DOHH2 (cell line): Measurements from ENCODE around the gene APOBEC3A.

Source experiments
- H3F3A ChIP-seq: fragments of 200-600 bp; sonication (generic), shearing (Covaris generic); 2 replicates; pipeline ENCODE4 v1.6.0; 2016; ENCODE audit warnings: antibody characterized with exemption, mild to moderate bottlenecking; ENCODE audit not compliant: control insufficient read depth, insufficient read depth
- H3K27ac ChIP-seq: fragments of 200-600 bp; sonication (generic); 2 replicates; pipeline ENCODE4 v1.5.1; 2014; ENCODE audit warnings: low read depth, mild to moderate bottlenecking, low read length, moderate library complexity
- H3K27me3 ChIP-seq: fragments of 200-600 bp; sonication (generic); 2 replicates; pipeline ENCODE4 v1.6.1; 2014; ENCODE audit warnings: mild to moderate bottlenecking, low read length, mixed read lengths; ENCODE audit not compliant: control insufficient read depth
- H3K36me3 ChIP-seq: fragments of 200-600 bp; sonication (generic); 2 replicates; pipeline ENCODE4 v1.6.1; 2014; ENCODE audit warnings: mild to moderate bottlenecking, low read length, moderate library complexity, mixed read lengths; ENCODE audit not compliant: control insufficient read depth
- H3K4me1 ChIP-seq: fragments of 200-600 bp; sonication (generic); 2 replicates; pipeline ENCODE4 v1.6.1; 2014; ENCODE audit warnings: mild to moderate bottlenecking, low read length, mixed read lengths; ENCODE audit not compliant: control insufficient read depth
- H3K4me2 ChIP-seq: fragments of 200-600 bp; sonication (generic); 2 replicates; pipeline ENCODE4 v1.6.0; 2014; ENCODE audit warnings: mild to moderate bottlenecking, low read length, moderate library complexity
- H3K4me3 ChIP-seq: fragments of 200-600 bp; sonication (generic); 2 replicates; pipeline ENCODE4 v1.5.1; 2014; ENCODE audit warnings: mild to moderate bottlenecking, low read length, mixed read lengths
- H3K79me2 ChIP-seq: fragments of 200-600 bp; sonication (generic); 2 replicates; pipeline ENCODE4 v1.6.1; 2014; ENCODE audit warnings: mild to moderate bottlenecking, low read length, mixed read lengths; ENCODE audit not compliant: control insufficient read depth
- H3K9me2 ChIP-seq: fragments of 200-600 bp; sonication (generic); replicated peaks from 2 replicates; pipeline ENCODE4 v1.6.1; 2014; ENCODE audit warnings: mild to moderate bottlenecking, low read length, mixed read lengths; ENCODE audit not compliant: control insufficient read depth
- H3K9me3 ChIP-seq: fragments of 200-600 bp; sonication (generic); 2 replicates; pipeline ENCODE4 v1.6.1; 2014; ENCODE audit warnings: antibody characterized with exemption, low read length, mixed read lengths; ENCODE audit not compliant: control insufficient read depth, insufficient read depth
- H4K20me1 ChIP-seq: fragments of 200-600 bp; sonication (generic); 2 replicates; pipeline ENCODE4 v1.6.0; 2014; ENCODE audit warnings: low read depth, mild to moderate bottlenecking, antibody characterized with exemption, low read length, moderate library complexity; ENCODE audit not compliant: control insufficient read depth, insufficient read depth
- EZH2phosphoT487 ChIP-seq: fragments of 200-600 bp; sonication (generic); IDR thresholded peaks from 2 replicates; pipeline ENCODE4 v1.6.1; 2017; ENCODE audit warnings: borderline replicate concordance, mild to moderate bottlenecking, antibody characterized with exemption, low read length, moderate library complexity, mixed read lengths
- TF ChIP-seq, protein P1 (sequence below): fragments of 200-600 bp; sonication (generic); IDR thresholded peaks from one replicate; pipeline ENCODE4 v1.5.1; 2014; ENCODE audit warnings: antibody characterized with exemption, mild to moderate bottlenecking, low read depth, low read length; ENCODE audit not compliant: poor library complexity, severe bottlenecking

Gene APOBEC3A

DNA sequence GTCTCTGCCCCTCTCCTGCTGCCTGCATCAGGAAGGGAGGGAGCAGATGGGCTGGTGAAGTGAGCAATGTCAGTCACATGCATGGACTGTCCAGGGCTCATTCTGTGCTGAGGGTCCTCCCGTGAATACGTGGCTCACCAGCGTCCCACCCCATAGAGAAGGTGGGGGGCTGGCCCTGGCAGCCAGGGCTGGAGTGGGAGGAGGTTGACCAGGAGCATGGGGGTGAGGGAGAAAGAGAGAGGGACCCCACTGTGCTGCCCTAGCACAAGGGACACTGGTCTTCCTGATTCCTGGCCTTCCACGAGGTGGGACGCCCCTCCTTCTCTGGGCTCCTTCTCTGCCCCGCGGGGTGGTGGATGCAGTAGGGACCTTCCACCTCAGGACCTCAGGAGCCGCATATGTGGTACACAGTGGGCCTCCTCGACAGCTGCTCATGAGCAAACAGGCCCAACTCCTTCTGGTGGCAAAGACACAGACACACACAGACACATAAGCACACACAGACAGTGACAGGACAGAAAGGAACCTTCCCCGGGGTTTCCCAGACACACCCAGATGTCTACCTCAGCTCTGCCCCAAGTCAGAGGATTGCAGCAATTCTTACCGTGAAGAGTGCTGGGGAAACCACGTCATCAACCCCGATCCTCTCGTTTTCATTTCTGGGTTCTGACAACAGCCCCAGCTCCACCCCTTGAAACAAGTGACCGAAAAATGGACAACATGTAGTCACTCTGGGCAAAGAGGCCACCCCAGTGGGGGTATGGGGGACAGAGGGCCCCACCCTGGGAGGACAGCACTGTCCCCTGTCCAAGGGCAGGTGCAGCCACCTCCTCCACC is 3.6 kb upstream of the APOBEC3A start:
- TF ChIP-seq, protein P1, sequence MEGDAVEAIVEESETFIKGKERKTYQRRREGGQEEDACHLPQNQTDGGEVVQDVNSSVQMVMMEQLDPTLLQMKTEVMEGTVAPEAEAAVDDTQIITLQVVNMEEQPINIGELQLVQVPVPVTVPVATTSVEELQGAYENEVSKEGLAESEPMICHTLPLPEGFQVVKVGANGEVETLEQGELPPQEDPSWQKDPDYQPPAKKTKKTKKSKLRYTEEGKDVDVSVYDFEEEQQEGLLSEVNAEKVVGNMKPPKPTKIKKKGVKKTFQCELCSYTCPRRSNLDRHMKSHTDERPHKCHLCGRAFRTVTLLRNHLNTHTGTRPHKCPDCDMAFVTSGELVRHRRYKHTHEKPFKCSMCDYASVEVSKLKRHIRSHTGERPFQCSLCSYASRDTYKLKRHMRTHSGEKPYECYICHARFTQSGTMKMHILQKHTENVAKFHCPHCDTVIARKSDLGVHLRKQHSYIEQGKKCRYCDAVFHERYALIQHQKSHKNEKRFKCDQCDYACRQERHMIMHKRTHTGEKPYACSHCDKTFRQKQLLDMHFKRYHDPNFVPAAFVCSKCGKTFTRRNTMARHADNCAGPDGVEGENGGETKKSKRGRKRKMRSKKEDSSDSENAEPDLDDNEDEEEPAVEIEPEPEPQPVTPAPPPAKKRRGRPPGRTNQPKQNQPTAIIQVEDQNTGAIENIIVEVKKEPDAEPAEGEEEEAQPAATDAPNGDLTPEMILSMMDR = no peak
- no peak for TF ChIP-seq EZH2phosphoT487
- no peak overlapping the region for H3K4me3 ChIP-seq
- H3K27ac ChIP-seq = no peak overlapping the region

DNA sequence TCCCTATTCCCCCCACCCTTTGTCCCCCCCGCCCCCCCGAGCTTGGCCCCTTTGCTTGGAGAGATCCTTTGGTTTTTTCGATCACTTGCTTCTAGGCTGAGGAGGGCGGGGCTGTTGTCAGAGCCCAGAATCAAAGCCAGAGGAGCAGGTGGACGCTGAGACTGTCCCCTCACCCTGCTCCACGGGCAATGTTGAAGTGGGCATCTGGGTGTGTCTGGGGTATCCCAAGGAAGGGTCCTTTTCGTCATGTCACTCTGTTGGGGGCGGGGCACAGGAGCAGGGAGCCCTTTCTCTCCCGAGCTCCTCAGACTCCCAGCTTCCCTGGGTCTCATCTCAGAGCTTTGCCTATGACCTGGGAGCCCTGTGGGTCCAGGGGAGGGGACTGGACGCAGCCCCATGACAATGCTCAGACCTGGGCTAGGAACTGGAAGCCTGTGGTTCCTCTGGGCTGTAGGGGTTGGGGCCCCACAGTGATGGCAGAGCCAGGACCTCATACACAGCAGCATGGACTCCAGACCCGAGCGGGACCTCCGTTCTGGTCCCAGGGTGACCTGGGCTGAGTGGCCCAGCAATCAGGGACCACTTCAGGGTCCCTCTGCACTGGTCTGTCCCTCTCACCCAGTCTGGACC is 2.9 kb upstream of the APOBEC3A start:
- Histone ChIP-seq H3K9me3 (no peaks in the 10 kb centered on the region), H3K4me1 (no peaks in the 10 kb centered on the region), H3K4me3 (no peak overlapping the region), H3K36me3 (no peaks in the 10 kb centered on the region), H3K79me2 (no peaks in the 10 kb centered on the region), H3K9me2 (no peaks in the 10 kb centered on the region), H3K27me3 (peaks cover 15% of the 10 kb centered on the region), H3F3A (no peaks in the 10 kb centered on the region), H3K27ac (no peak overlapping the region), H3K4me2 (no peak overlapping the region), H4K20me1 (no peaks in the 10 kb centered on the region)
- TF ChIP-seq, protein P1 = no peak
- TF ChIP-seq EZH2phosphoT487 = no peak

More for the DNA sequence above, 3.6 kb upstream of the APOBEC3A start:
- Histone ChIP-seq H3K79me2 (no peaks in the 10 kb centered on the region), H3K9me2 (no peaks in the 10 kb centered on the region), H3K27me3 (peaks cover 15% of the 10 kb centered on the region), H3K36me3 (no peaks in the 10 kb centered on the region), H3K9me3 (no peaks in the 10 kb centered on the region), H3F3A (no peaks in the 10 kb centered on the region), H3K4me1 (no peaks in the 10 kb centered on the region), H4K20me1 (no peaks in the 10 kb centered on the region), H3K4me2 (no peak overlapping the region)

DNA sequence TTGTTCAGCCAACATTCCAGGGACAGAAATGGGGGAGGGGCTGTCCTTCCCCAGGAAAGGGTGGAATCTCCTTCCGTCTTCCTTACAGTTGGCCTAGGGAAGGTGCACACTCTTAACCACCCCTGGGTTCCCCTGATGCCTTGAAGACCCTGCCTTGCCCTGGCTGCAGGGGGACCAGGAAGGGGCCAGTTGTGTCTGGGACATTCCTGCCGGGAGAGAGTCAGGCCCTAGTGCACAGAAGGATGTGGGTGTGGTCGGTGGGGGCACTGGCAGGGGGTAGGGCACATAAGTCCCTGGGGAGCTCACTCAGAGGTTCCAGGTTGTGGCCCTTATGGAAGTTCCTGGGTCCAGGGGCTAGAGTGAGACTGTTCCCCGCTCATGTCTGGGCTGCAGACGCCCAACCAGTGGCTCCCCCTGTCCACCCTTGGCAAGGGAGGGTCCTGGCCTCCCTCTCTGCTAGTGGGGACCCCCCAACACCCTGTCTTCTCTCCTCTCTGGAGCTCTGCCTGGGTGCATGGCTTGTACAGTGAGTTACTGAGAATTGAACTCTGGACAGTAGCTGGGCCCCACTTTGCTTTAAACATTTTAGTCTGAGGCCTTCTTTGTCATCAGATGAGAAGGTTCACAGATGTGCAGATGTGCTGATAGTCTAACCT is 2.0 kb upstream of the APOBEC3A start:
- no peak overlapping the region for H3K4me3 ChIP-seq
- peaks cover 15% of the 10 kb centered on the region for H3K27me3 ChIP-seq
- H4K20me1 ChIP-seq = no peaks in the 10 kb centered on the region
- H3K79me2 ChIP-seq = no peaks in the 10 kb centered on the region
- H3K36me3 ChIP-seq = no peaks in the 10 kb centered on the region
- H3F3A ChIP-seq = no peaks in the 10 kb centered on the region
- H3K4me2 ChIP-seq = no peak overlapping the region
- H3K4me1 ChIP-seq = no peaks in the 10 kb centered on the region
- H3K27ac ChIP-seq = no peak overlapping the region
- no peaks in the 10 kb centered on the region for H3K9me3 ChIP-seq
- TF ChIP-seq EZH2phosphoT487 = no peak
- TF ChIP-seq, protein P1 = no peak
- no peaks in the 10 kb centered on the region for H3K9me2 ChIP-seq
